ENCODE measurements around the gene CELF4. TPM values are rescaled to one million over a fixed set of nuclear protein-coding genes. Genes with fewer than 3 reads are reported as not detected.

The CELF4 gene
- total RNA-seq, 3 donors from 2014 or later (not counting 1 experiment from before 2014, with no cell fraction given): not detected

- Histone ChIP-seq H3K27me3 (ENCODE audit: control insufficient read depth, insufficient read depth, low read length) (no peaks in the 10 kb centered on the region), H3K9me3 (ENCODE audit: control insufficient read depth, insufficient read depth, low read length) (peaks cover 2% of the 10 kb centered on the region), H3K27ac (ENCODE audit: low read length) (no peak overlapping the region), H3K4me3 (ENCODE audit: low read length) (no peak overlapping the region), H3K4me1 (ENCODE audit: control insufficient read depth, insufficient read depth, low read length) (no peaks in the 10 kb centered on the region), H3K36me3 (ENCODE audit: control insufficient read depth, insufficient read depth, low read length) (no peaks in the 10 kb centered on the region)
- no peaks in the 10 kb centered on the region for H3K4me1 Mint-ChIP-seq
- intact Hi-C loops (cut with micrococcal nuclease): no loop called here
- H3K9me3 Mint-ChIP-seq: peaks cover 3 to 6% of the 10 kb centered on the region in 2 donors
- H3K36me3 Mint-ChIP-seq: no peaks in the 10 kb centered on the region
- DNase-seq (no peak), ATAC-seq (no peak)
- 37% methylated on average over 13 of the region's 13 CpGs for WGBS (ENCODE audit: insufficient coverage)
- TF ChIP-seq CTCF (IDR thresholded peaks at IDR 0.05): no peak
- no peak overlapping the region for H3K4me3 Mint-ChIP-seq
- no peak overlapping the region for H3K27ac Mint-ChIP-seq
- no peaks in the 10 kb centered on the region for H3K27me3 Mint-ChIP-seq (ENCODE audit: low read depth in 2 of 2)
These were observed 299.3 kb downstream of the CELF4 start for GRCh38 chr18:37266290-37266689.

GRCh38 chr18:37265382-37265781, 300.2 kb downstream of the CELF4 start:
- Mint-ChIP-seq H3K9me3 (peaks cover 3 to 6% of the 10 kb centered on the region in 2 donors), H3K4me3 (no peak overlapping the region), H3K27me3 (ENCODE audit: low read depth in 2 of 2) (no peaks in the 10 kb centered on the region), H3K27ac (no peak overlapping the region), H3K4me1 (no peaks in the 10 kb centered on the region), H3K36me3 (no peaks in the 10 kb centered on the region)
- WGBS (ENCODE audit: insufficient coverage): 91% methylated on average over 2 of the region's 2 CpGs
- ATAC-seq: no peak
- H3K4me3 ChIP-seq (ENCODE audit: low read length): no peak overlapping the region
- H3K27me3 ChIP-seq (ENCODE audit: control insufficient read depth, insufficient read depth, low read length): no peaks in the 10 kb centered on the region
- no peak overlapping the region for H3K27ac ChIP-seq (ENCODE audit: low read length)
- H3K9me3 ChIP-seq (ENCODE audit: control insufficient read depth, insufficient read depth, low read length): peaks cover 2% of the 10 kb centered on the region
- no peak for DNase-seq
- no peaks in the 10 kb centered on the region for H3K4me1 ChIP-seq (ENCODE audit: control insufficient read depth, insufficient read depth, low read length)
- no peaks in the 10 kb centered on the region for H3K36me3 ChIP-seq (ENCODE audit: control insufficient read depth, insufficient read depth, low read length)
- no peak for TF ChIP-seq CTCF (IDR thresholded peaks at IDR 0.05)
- intact Hi-C loops (cut with micrococcal nuclease): no loop called here

GRCh38 chr18:37264956-37265355, 300.6 kb downstream of the CELF4 start:
- DNase-seq (no peak), ATAC-seq (no peak)
- intact Hi-C loops (cut with micrococcal nuclease): no loop called here
- no peaks in the 10 kb centered on the region for H3K4me1 ChIP-seq (ENCODE audit: control insufficient read depth, insufficient read depth, low read length)
- H3K9me3 ChIP-seq (ENCODE audit: control insufficient read depth, insufficient read depth, low read length): peaks cover 2% of the 10 kb centered on the region
- no peak overlapping the region for H3K27ac ChIP-seq (ENCODE audit: low read length)
- Mint-ChIP-seq H3K36me3 (no peaks in the 10 kb centered on the region), H3K27ac (no peak overlapping the region), H3K27me3 (ENCODE audit: low read depth in 2 of 2) (no peaks in the 10 kb centered on the region), H3K4me1 (no peaks in the 10 kb centered on the region), H3K9me3 (peaks cover 0 to 3% of the 10 kb centered on the region in 2 donors), H3K4me3 (no peak overlapping the region)
- no peak for TF ChIP-seq CTCF (IDR thresholded peaks at IDR 0.05)
- no peak overlapping the region for H3K4me3 ChIP-seq (ENCODE audit: low read length)
- WGBS (ENCODE audit: insufficient coverage): 84% methylated on average over 13 of the region's 14 CpGs
- no peaks in the 10 kb centered on the region for H3K27me3 ChIP-seq (ENCODE audit: control insufficient read depth, insufficient read depth, low read length)
- H3K36me3 ChIP-seq (ENCODE audit: control insufficient read depth, insufficient read depth, low read length): no peaks in the 10 kb centered on the region

- intact Hi-C loops (cut with micrococcal nuclease): no loop called here
- ATAC-seq (no peak), DNase-seq (no peak)
- Mint-ChIP-seq H3K9me3 (no peaks in the 10 kb centered on the region), H3K36me3 (no peaks in the 10 kb centered on the region), H3K27ac (no peak overlapping the region), H3K4me1 (no peaks in the 10 kb centered on the region), H3K27me3 (ENCODE audit: low read depth in 2 of 2) (peaks cover 6 to 7% of the 10 kb centered on the region in 2 donors), H3K4me3 (no peak overlapping the region)
- no peak for TF ChIP-seq CTCF (IDR thresholded peaks at IDR 0.05)
- no peaks in the 10 kb centered on the region for H3K27me3 ChIP-seq (ENCODE audit: control insufficient read depth, insufficient read depth, low read length)
- 91% methylated on average over 8 of the region's 8 CpGs for WGBS (ENCODE audit: insufficient coverage)
- no peaks in the 10 kb centered on the region for H3K4me1 ChIP-seq (ENCODE audit: control insufficient read depth, insufficient read depth, low read length)
- H3K27ac ChIP-seq (ENCODE audit: low read length): no peak overlapping the region
- no peaks in the 10 kb centered on the region for H3K36me3 ChIP-seq (ENCODE audit: control insufficient read depth, insufficient read depth, low read length)
- H3K9me3 ChIP-seq (ENCODE audit: control insufficient read depth, insufficient read depth, low read length): no peaks in the 10 kb centered on the region
- no peak overlapping the region for H3K4me3 ChIP-seq (ENCODE audit: low read length)
These were observed 303.6 kb downstream of the CELF4 start for GRCh38 chr18:37261988-37262387.
